GM19351 (cell line): Measurements from ENCODE around the gene CKAP2L.

Source experiments
- ATAC-seq: cut with Tn5 transposase; IDR thresholded peaks from one replicate; pipeline ENCODE4 v1.9.1; 2021; ENCODE audit warnings: mild to moderate bottlenecking, moderate library complexity; ENCODE audit not compliant: unreplicated experiment

The CKAP2L gene

GRCh38 chr2:112767693-112768330 lies 3.4 kb upstream of the CKAP2L start:
- no peak for ATAC-seq

GRCh38 chr2:112765251-112765650 lies 842 bp upstream of the CKAP2L start:
- ATAC-seq, result no peak

- no peak for ATAC-seq
Measured at GRCh38 chr2:112762276-112762675, 2.1 kb downstream of the CKAP2L start.

- no peak for ATAC-seq
Measured at GRCh38 chr2:112760149-112760548, 4.3 kb downstream of the CKAP2L start.

GRCh38 chr2:112758711-112759110 lies 5.7 kb downstream of the CKAP2L start:
- no peak for ATAC-seq

GRCh38 chr2:112757265-112757664 lies 7.1 kb downstream of the CKAP2L start:
- no peak for ATAC-seq

GRCh38 chr2:112756207-112756606 lies 8.2 kb downstream of the CKAP2L start:
- ATAC-seq, result no peak

GRCh38 chr2:112755444-112755843 lies 9.0 kb downstream of the CKAP2L start:
- ATAC-seq, result no peak

GRCh38 chr2:112754564-112754963 lies 9.8 kb downstream of the CKAP2L start:
- no peak for ATAC-seq

- no peak for ATAC-seq
Measured at GRCh38 chr2:112752667-112753066, 11.7 kb downstream of the CKAP2L start.

GRCh38 chr2:112751451-112752197 lies 12.8 kb downstream of the CKAP2L start:
- ATAC-seq, result no peak

- ATAC-seq, result no peak
Measured at GRCh38 chr2:112750560-112750843, 13.9 kb downstream of the CKAP2L start.

GRCh38 chr2:112749755-112750559 lies 14.5 kb downstream of the CKAP2L start:
- peak; percentile 54 for ATAC-seq

GRCh38 chr2:112740527-112740926 lies 23.9 kb downstream of the CKAP2L start:
- ATAC-seq, result no peak

GRCh38 chr2:112737542-112738232 lies 26.7 kb downstream of the CKAP2L start:
- ATAC-seq, result no peak

GRCh38 chr2:112733871-112734270 lies 30.5 kb downstream of the CKAP2L start:
- no peak for ATAC-seq

GRCh38 chr2:112733456-112733855 lies 31.0 kb downstream of the CKAP2L start:
- ATAC-seq, result no peak

- no peak for ATAC-seq
Measured at GRCh38 chr2:112731479-112731878, 32.9 kb downstream of the CKAP2L start.

- ATAC-seq, result no peak
Measured at GRCh38 chr2:112730791-112731190, 33.6 kb downstream of the CKAP2L start.

GRCh38 chr2:112730216-112730615 lies 34.2 kb downstream of the CKAP2L start:
- no peak for ATAC-seq

GRCh38 chr2:112728378-112729175 lies 35.8 kb downstream of the CKAP2L start:
- ATAC-seq, result no peak
